ENCODE measurements around the gene PDZD8. TPM values are rescaled to one million over a fixed set of nuclear protein-coding genes. Genes with fewer than 3 reads are reported as not detected.

Gene PDZD8
- polyA plus RNA-seq, 1 donor from 2014 or later: 16.3 TPM

DNA sequence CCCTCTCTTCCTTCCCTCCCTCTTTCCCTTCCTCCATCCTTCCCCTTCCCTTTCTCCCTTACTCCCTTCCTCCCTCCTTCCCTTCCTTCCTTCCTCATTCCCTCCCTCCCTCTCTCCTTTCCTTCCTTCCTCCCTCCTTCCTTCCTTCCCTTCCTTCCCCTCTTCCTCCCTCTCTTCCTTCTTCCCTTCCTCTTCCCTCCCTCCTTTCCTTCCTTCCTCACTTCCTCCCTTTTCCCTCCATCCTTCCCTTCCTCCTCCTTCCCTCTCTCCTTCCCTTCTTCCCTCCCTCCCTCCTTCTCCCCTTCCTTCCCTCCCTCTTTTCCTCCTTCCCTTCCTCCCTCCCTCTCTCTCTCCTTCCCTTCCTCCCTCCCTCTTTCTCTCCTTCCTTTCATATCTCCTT lies 147.0 kb downstream of the PDZD8 start:
- Histone ChIP-seq H3K79me2 (replicated peaks; ENCODE audit: insufficient read depth, low read length) (no peaks in the 10 kb centered on the region), H3K27ac (ENCODE audit: low read length) (no peak overlapping the region), H3K9me2 (ENCODE audit: insufficient read depth, low read length) (no peaks in the 10 kb centered on the region), H3K36me3 (ENCODE audit: insufficient read depth, low read length) (no peaks in the 10 kb centered on the region), H4K20me1 (ENCODE audit: insufficient read depth) (no peaks in the 10 kb centered on the region), H3K9me3 (ENCODE audit: low read length) (no peaks in the 10 kb centered on the region), H3K9ac (ENCODE audit: low read length) (no peak overlapping the region), H2AFZ (ENCODE audit: low read depth, low read length) (no peak overlapping the region), H3K4me2 (ENCODE audit: low read length) (no peak overlapping the region), H3K27me3 (ENCODE audit: insufficient read depth, low read depth, low read length) (no peaks in the 10 kb centered on the region), H3F3A (ENCODE audit: insufficient read depth, low read length, poor library complexity, severe bottlenecking) (no peaks in the 10 kb centered on the region), H3K4me3 (ENCODE audit: low read length) (no peak overlapping the region)
- TF ChIP-seq, protein P1, sequence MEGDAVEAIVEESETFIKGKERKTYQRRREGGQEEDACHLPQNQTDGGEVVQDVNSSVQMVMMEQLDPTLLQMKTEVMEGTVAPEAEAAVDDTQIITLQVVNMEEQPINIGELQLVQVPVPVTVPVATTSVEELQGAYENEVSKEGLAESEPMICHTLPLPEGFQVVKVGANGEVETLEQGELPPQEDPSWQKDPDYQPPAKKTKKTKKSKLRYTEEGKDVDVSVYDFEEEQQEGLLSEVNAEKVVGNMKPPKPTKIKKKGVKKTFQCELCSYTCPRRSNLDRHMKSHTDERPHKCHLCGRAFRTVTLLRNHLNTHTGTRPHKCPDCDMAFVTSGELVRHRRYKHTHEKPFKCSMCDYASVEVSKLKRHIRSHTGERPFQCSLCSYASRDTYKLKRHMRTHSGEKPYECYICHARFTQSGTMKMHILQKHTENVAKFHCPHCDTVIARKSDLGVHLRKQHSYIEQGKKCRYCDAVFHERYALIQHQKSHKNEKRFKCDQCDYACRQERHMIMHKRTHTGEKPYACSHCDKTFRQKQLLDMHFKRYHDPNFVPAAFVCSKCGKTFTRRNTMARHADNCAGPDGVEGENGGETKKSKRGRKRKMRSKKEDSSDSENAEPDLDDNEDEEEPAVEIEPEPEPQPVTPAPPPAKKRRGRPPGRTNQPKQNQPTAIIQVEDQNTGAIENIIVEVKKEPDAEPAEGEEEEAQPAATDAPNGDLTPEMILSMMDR (IDR thresholded peaks at IDR 0.05; ENCODE audit: poor library complexity, severe bottlenecking): no peak
- TF ChIP-seq POLR2AphosphoS5 (IDR thresholded peaks at IDR 0.05) (no peak), TAF1 (IDR thresholded peaks at IDR 0.05; ENCODE audit: low read depth) (no peak), EP300 (conservative IDR thresholded peaks at IDR 0.05; ENCODE audit: poor library complexity, severe bottlenecking) (no peak), EZH2 (IDR thresholded peaks at IDR 0.05; ENCODE audit: borderline replicate concordance, insufficient read depth, low read length, poor library complexity, severe bottlenecking) (no peak), SMC3 (conservative IDR thresholded peaks at IDR 0.05; ENCODE audit: poor library complexity) (no peak), RAD21 (conservative IDR thresholded peaks at IDR 0.05) (no peak), MXI1 (conservative IDR thresholded peaks at IDR 0.05; ENCODE audit: poor library complexity, severe bottlenecking) (no peak)
- TF ChIP-seq, protein P2, sequence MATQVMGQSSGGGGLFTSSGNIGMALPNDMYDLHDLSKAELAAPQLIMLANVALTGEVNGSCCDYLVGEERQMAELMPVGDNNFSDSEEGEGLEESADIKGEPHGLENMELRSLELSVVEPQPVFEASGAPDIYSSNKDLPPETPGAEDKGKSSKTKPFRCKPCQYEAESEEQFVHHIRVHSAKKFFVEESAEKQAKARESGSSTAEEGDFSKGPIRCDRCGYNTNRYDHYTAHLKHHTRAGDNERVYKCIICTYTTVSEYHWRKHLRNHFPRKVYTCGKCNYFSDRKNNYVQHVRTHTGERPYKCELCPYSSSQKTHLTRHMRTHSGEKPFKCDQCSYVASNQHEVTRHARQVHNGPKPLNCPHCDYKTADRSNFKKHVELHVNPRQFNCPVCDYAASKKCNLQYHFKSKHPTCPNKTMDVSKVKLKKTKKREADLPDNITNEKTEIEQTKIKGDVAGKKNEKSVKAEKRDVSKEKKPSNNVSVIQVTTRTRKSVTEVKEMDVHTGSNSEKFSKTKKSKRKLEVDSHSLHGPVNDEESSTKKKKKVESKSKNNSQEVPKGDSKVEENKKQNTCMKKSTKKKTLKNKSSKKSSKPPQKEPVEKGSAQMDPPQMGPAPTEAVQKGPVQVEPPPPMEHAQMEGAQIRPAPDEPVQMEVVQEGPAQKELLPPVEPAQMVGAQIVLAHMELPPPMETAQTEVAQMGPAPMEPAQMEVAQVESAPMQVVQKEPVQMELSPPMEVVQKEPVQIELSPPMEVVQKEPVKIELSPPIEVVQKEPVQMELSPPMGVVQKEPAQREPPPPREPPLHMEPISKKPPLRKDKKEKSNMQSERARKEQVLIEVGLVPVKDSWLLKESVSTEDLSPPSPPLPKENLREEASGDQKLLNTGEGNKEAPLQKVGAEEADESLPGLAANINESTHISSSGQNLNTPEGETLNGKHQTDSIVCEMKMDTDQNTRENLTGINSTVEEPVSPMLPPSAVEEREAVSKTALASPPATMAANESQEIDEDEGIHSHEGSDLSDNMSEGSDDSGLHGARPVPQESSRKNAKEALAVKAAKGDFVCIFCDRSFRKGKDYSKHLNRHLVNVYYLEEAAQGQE (IDR thresholded peaks at IDR 0.05; ENCODE audit: borderline replicate concordance): no peak

Other genes starting within 250 kb of the PDZD8 start
- gene VAX1, start 237.2 kb downstream of the PDZD8 start, polyA plus RNA-seq: 0.63 and 0.70 TPM in 2 replicates
- not detected in 2 replicates for gene KCNK18, start 178.0 kb downstream of the PDZD8 start, polyA plus RNA-seq
- 0.05 and 0.24 TPM in 2 replicates for gene SLC18A2, start 134.3 kb downstream of the PDZD8 start, polyA plus RNA-seq
- gene EMX2, start 167.3 kb upstream of the PDZD8 start, polyA plus RNA-seq: 0.12 and 1.1 TPM in 2 replicates